NCI-H128 (cell line): ENCODE results near the gene NR1D1.

ENCODE experiments used
- DNase-seq: peaks from one replicate; lab custom pipeline; 2025; ENCODE audit not compliant: unreplicated experiment; lab: John Stamatoyannopoulos, UW

NR1D1 gene

GRCh38 chr17:40076591-40076990 lies 23.8 kb downstream of the NR1D1 start:
- DNase-seq, result no peak

GRCh38 chr17:40075942-40076498 lies 24.4 kb downstream of the NR1D1 start:
- DNase-seq, result no peak

- DNase-seq, result no peak
Measured at GRCh38 chr17:40075201-40075941, 25.0 kb downstream of the NR1D1 start.

- no peak for DNase-seq
Measured at GRCh38 chr17:40074871-40075200, 25.6 kb downstream of the NR1D1 start.

GRCh38 chr17:40074175-40074512 lies 26.2 kb downstream of the NR1D1 start:
- no peak for DNase-seq

- DNase-seq, result no peak
Measured at GRCh38 chr17:40073454-40074174, 26.8 kb downstream of the NR1D1 start.

- no peak for DNase-seq
Measured at GRCh38 chr17:40072735-40073346, 27.5 kb downstream of the NR1D1 start.

- peak; percentile 67 for DNase-seq
Measured at GRCh38 chr17:40072040-40072734, 28.2 kb downstream of the NR1D1 start.

- DNase-seq, result no peak
Measured at GRCh38 chr17:40071313-40072039, 28.9 kb downstream of the NR1D1 start.

- no peak for DNase-seq
Measured at GRCh38 chr17:40070709-40071312, 29.6 kb downstream of the NR1D1 start.

- no peak for DNase-seq
Measured at GRCh38 chr17:40069751-40070708, 30.4 kb downstream of the NR1D1 start.

GRCh38 chr17:40068917-40069750 lies 31.3 kb downstream of the NR1D1 start:
- DNase-seq, result no peak

GRCh38 chr17:40068584-40068916 lies 31.8 kb downstream of the NR1D1 start:
- DNase-seq, result no peak

- DNase-seq, result no peak
Measured at GRCh38 chr17:40068129-40068581, 32.2 kb downstream of the NR1D1 start.

- DNase-seq, result no peak
Measured at GRCh38 chr17:40067710-40068109, 32.7 kb downstream of the NR1D1 start.

GRCh38 chr17:40065769-40066510 lies 34.4 kb downstream of the NR1D1 start:
- DNase-seq, result no peak

GRCh38 chr17:40064971-40065768 lies 35.2 kb downstream of the NR1D1 start:
- no peak for DNase-seq
